AG04449 (cell line): ENCODE data around the gene RRAGB.
"Not testable (repeated sequence)": the region's sequence is repeated elsewhere in the genome, so short reads cannot be mapped to it uniquely, and the experiment has no call there.

Experiments
- CTCF ChIA-PET: fragments of 350-600 bp; formaldehyde crosslinking; extraction: SDS; loops from one replicate; lab custom pipeline; 2021; ENCODE audit warnings: antibody characterized with exemption; lab: Yijun Ruan, JAX
- POLR2A ChIA-PET: fragments of 400-600, 350-600 bp; formaldehyde crosslinking; extraction: SDS; loops from one replicate; lab custom pipeline; 2020; ENCODE audit warnings: antibody characterized with exemption, inconsistent platforms; lab: Yijun Ruan, JAX
- DNase-seq: peaks from one replicate; pipeline ENCODE4 v3.0.0-alpha.2; 2010; ENCODE audit warnings: low read depth, low spot score
- H3K4me3 ChIP-seq: 2 replicates; pipeline ENCODE4 v1.5.1; 2011; ENCODE audit warnings: low read depth, mild to moderate bottlenecking, control low read depth, low read length
- TF ChIP-seq, protein P1 (sequence below): IDR thresholded peaks from one replicate; pipeline ENCODE4 v1.5.1; 2011; ENCODE audit warnings: mild to moderate bottlenecking, moderate library complexity, low read length, control low read depth, inconsistent platforms; ENCODE audit not compliant: insufficient read depth; ENCODE audit errors: missing control alignments

The RRAGB gene

DNA sequence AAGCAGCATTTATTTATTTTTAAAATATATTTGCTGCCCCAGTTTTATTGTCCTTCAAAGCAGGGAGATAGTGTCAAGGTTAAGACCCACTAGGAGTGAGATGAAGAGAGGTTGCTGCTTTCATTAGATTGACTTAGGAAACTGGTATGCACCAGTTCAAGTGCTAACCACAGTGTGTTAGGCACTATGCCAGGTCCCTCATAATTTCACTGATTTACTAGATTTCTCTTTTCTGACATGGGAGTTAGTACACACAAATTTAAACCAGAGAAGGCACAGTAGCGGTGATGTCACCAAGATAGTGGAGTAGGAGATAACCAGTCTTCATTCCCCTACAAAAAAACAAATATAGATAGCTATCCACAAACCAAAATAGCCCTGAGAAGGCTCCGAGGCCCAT, 14.3 kb downstream of the RRAGB start:
- no peak for DNase-seq
- ChIA-PET CTCF (no interaction called here), POLR2A (no interaction called here)
- TF ChIP-seq, protein P1, sequence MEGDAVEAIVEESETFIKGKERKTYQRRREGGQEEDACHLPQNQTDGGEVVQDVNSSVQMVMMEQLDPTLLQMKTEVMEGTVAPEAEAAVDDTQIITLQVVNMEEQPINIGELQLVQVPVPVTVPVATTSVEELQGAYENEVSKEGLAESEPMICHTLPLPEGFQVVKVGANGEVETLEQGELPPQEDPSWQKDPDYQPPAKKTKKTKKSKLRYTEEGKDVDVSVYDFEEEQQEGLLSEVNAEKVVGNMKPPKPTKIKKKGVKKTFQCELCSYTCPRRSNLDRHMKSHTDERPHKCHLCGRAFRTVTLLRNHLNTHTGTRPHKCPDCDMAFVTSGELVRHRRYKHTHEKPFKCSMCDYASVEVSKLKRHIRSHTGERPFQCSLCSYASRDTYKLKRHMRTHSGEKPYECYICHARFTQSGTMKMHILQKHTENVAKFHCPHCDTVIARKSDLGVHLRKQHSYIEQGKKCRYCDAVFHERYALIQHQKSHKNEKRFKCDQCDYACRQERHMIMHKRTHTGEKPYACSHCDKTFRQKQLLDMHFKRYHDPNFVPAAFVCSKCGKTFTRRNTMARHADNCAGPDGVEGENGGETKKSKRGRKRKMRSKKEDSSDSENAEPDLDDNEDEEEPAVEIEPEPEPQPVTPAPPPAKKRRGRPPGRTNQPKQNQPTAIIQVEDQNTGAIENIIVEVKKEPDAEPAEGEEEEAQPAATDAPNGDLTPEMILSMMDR = no peak
- H3K4me3 ChIP-seq = no peak overlapping the region

DNA sequence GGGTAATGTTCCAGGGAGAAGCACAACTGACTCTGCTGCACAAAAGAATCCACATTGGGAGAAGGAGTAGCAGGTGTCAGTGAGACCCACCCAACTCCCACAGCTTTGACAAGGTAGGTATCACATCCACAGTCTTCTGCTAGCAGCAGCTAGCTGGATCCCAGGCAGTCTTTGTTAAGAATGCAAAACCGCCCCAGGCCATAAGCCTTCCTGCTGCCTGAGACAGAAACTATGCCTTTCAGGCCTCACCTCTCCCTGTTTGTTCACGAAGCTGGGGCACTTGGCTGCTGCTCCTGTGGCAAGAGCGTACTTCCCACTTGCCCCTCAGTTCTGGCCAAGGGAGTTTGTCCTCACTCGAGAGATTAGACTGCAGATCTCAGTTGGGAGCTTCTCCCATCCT, 21.4 kb downstream of the RRAGB start:
- no peak overlapping the region for H3K4me3 ChIP-seq
- ChIA-PET CTCF (no interaction called here), POLR2A (no interaction called here)
- DNase-seq = no peak
- TF ChIP-seq, protein P1 = no peak

DNA sequence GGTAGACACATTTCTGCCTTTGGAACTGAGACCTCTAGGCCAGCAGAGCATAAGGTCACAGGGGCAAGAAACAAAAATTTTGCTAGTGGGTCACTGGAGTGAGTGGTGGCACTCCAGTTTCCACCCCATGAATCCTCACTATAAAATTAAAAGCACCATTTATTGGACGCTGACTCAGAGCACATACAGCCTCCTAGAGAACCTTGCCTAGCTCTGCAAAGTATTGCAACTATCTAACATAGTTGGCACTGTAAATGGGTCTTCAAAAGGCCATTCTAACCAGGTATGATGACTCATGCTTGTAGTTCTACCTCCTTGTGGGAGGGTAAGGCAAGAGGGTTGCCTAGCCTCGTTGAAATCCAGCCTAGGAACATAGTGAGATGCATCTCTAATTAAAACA, 25.1 kb downstream of the RRAGB start:
- POLR2A ChIA-PET = no interaction called here
- no peak for DNase-seq
- CTCF ChIA-PET = no interaction called here
- TF ChIP-seq, protein P1 = no peak
- H3K4me3 ChIP-seq = no peak overlapping the region

DNA sequence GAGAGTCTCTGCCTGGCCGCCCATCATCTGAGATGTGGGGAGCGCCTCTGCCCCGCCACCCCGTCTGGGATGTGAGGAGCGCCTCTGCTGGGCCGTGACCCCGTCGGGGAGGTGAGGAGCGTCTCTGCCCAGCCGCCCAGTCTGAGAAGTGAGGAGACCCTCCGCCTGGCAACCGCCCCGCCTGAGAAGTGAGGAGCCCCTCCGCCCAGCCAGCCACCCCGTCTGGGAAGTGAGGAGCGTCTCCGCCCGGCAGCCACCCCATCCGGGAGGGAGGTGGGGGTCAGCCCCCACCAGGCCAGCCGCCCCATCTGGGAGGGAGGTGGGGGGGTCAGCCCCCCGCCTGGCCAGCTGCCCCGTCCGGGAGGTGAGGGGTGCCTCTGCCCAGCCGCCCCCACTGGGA, 30.9 kb downstream of the RRAGB start:
- CTCF ChIA-PET, H3K4me3 ChIP-seq, POLR2A ChIA-PET, DNase-seq: not testable (repeated sequence)

DNA sequence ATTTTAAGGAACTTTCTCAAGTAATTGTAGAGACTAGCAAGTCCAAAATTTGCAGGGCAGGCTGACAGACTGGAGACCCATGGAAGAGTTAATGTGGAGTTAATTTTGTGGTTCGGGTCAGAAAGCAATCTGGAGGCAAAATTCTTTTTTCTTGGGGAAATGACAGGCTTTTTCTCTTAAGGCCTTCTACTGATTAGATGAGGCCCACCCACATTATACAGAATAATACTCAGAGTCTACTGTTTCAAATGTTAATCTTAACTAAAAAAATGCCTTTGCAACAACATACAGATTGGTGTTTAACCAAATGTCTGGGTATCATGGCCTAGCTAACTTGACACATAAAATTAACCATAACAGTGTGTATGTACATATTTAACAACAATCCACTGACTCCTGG, 32.7 kb downstream of the RRAGB start:
- DNase-seq = no peak
- TF ChIP-seq, protein P1 = no peak
- H3K4me3 ChIP-seq = no peak overlapping the region
- ChIA-PET CTCF (no interaction called here), POLR2A (no interaction called here)

DNA sequence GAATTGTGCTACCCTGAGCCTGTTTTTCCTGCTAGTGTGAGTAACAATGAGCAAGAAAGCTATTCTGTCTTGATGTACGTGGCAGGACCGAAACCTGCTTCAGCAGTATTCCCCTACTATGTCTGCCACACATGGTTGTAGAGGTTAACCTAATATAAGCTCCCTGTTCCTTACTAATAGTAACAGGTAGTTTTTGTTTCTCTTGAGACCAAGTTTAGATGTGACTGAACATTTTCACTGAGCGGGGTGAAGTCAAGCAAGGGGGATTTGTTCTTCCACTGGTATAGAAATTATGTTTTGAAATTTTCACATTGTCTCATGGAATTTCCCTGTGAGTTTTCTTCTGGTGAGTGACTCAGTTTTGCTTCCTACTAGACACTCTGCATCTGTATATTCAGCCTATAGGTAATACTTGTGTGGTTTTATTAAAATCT, 37.3 kb downstream of the RRAGB start:
- CTCF ChIA-PET = no interaction called here
- TF ChIP-seq, protein P1 = no peak
- H3K4me3 ChIP-seq = no peak overlapping the region
- no peak for DNase-seq
- POLR2A ChIA-PET = no interaction called here

DNA sequence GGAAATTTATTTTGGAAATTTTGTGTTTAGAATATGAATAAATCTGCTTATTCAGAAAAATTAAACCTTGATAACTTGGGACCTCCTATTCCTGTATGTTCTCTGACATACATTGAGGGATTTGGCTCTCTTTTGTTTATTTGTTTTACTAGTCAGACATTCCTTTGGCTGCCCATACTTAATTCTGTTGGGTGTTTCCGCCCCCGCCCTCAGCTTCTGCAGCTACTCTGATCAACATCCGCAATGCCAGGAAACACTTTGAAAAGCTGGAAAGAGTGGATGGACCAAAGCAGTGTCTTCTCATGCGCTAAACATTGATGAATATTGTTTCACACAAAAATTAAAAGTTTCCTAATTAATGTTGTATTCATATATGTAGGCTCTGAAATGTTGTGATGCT, 40.5 kb downstream of the RRAGB start:
- TF ChIP-seq, protein P1 = no peak
- POLR2A ChIA-PET = no interaction called here
- DNase-seq = no peak
- CTCF ChIA-PET = no interaction called here
- H3K4me3 ChIP-seq = no peak overlapping the region
